HepG2 (cell line): Measurements from ENCODE around the gene OGFR. TPM values are rescaled to one million over a fixed set of nuclear protein-coding genes. Genes with fewer than 3 reads are reported as not detected.

ENCODE experiments used
- CENPT ChIP-seq: sonication (generic); formaldehyde crosslinking; IDR thresholded peaks from 2 replicates; pipeline ENCODE4 v1.8.0; 2022; ENCODE audit warnings: low read depth, mild to moderate bottlenecking, moderate library complexity, missing genetic modification reagents
- MIXL1 ChIP-seq: IDR thresholded peaks from 2 replicates; pipeline ENCODE4 v1.6.1; 2016
- NPAS2 ChIP-seq: sonication (generic); formaldehyde crosslinking; IDR thresholded peaks from 2 replicates; pipeline ENCODE4 v1.8.0; 2022; ENCODE audit warnings: mild to moderate bottlenecking, missing genetic modification reagents, borderline replicate concordance
- SMYD3 ChIP-seq: sonication (generic); formaldehyde crosslinking; IDR thresholded peaks from 2 replicates; pipeline ENCODE4 v1.8.1; 2023; ENCODE audit warnings: mild to moderate bottlenecking, missing genetic modification reagents
- YEATS4 ChIP-seq: sonication (generic); formaldehyde crosslinking; IDR thresholded peaks from 2 replicates; pipeline ENCODE4 v1.4.0; 2020; ENCODE audit warnings: missing genetic modification reagents, borderline replicate concordance
- ZFP36 ChIP-seq: fragments of 150-350 bp; IDR thresholded peaks from 2 replicates; pipeline ENCODE4 v1.6.1; 2018; ENCODE audit warnings: borderline replicate concordance, low read length, low read depth; ENCODE audit not compliant: partially characterized antibody
- ZFP82 ChIP-seq: sonication (generic); formaldehyde crosslinking; IDR thresholded peaks from 2 replicates; pipeline ENCODE4 v1.5.1; 2020; ENCODE audit warnings: mild to moderate bottlenecking, missing genetic modification reagents, borderline replicate concordance
- ZNF562 ChIP-seq: sonication (generic); formaldehyde crosslinking; IDR thresholded peaks from 2 replicates; pipeline ENCODE4 v1.8.0; 2022; ENCODE audit warnings: missing genetic modification reagents, borderline replicate concordance
- ZNF678 ChIP-seq: sonication (generic); formaldehyde crosslinking; IDR thresholded peaks from 2 replicates; pipeline ENCODE4 v1.4.0; 2020; ENCODE audit warnings: mild to moderate bottlenecking, missing genetic modification reagents
- ZSCAN25 ChIP-seq: sonication (generic); formaldehyde crosslinking; IDR thresholded peaks from 2 replicates; pipeline ENCODE4 v1.8.0; 2022; ENCODE audit warnings: mild to moderate bottlenecking, missing genetic modification reagents
- polyA plus RNA-seq, 8 experiments: library from polyadenylated mRNA; depleted of rRNA in 3 of 8; stranded (reverse) in 7 of 8; unstranded in 1 of 8; fragments of >200 nt; fragmentation: Illumina TruSeq in 4 of 8; extraction: Trizol in 4 of 8; gene quantifications; 2 replicates each; pipeline versions ENCODE4 v1.2.1 to v1.2.3, GENCODE V29; 2011 to 2016; ENCODE audit warnings: low read depth in 4 of 8, missing spikeins in 1 of 8, mixed read lengths in 1 of 8; ENCODE audit not compliant: insufficient read depth in 1 of 8
- total RNA-seq, 5 experiments: library from RNA; depleted of rRNA; stranded (reverse); fragments of >200 nt; fragmentation: Illumina TruSeq; extraction: Trizol; gene quantifications; 2 replicates each; pipeline ENCODE4 v1.2.3, GENCODE V29; 2016; ENCODE audit warnings: low read depth in 1 of 5
- TF ChIP-seq, protein P1 (sequence below), 2 experiments: IDR thresholded peaks; 2 replicates each; pipeline ENCODE4 v1.6.1; 2011 to 2012; ENCODE audit warnings: low read length in 2 of 2, borderline replicate concordance in 1 of 2, low read depth in 1 of 2, mild to moderate bottlenecking in 1 of 2, moderate library complexity in 1 of 2
- TF ChIP-seq, protein P2 (sequence below): sonication (generic); formaldehyde crosslinking; IDR thresholded peaks from 2 replicates; pipeline ENCODE4 v1.8.0; 2023; ENCODE audit warnings: mild to moderate bottlenecking, missing genetic modification reagents
- TF ChIP-seq, protein P3 (sequence below): fragments of 450-650 bp; IDR thresholded peaks from 2 replicates; pipeline ENCODE4 v1.6.1; 2017
- TF ChIP-seq, protein P4 (sequence below): sonication (generic); formaldehyde crosslinking; IDR thresholded peaks from 2 replicates; pipeline ENCODE4 v1.5.0; 2020; ENCODE audit warnings: missing genetic modification reagents, mild to moderate bottlenecking, borderline replicate concordance
- TF ChIP-seq, protein P5 (sequence below): sonication (generic); formaldehyde crosslinking; IDR thresholded peaks from 2 replicates; pipeline ENCODE4 v1.4.0; 2020; ENCODE audit warnings: missing genetic modification reagents, borderline replicate concordance
- TF ChIP-seq, protein P6 (sequence below): sonication (generic); formaldehyde crosslinking; IDR thresholded peaks from 2 replicates; pipeline ENCODE4 v1.5.1; 2020; ENCODE audit warnings: missing genetic modification reagents, mild to moderate bottlenecking, borderline replicate concordance

Gene OGFR
- total and polyA plus RNA-seq, 2 of the 13 experiments (the other 11 are each of a cell fraction or from before 2014, with no cell fraction given), result 47.7 to 81.8 TPM

DNA sequence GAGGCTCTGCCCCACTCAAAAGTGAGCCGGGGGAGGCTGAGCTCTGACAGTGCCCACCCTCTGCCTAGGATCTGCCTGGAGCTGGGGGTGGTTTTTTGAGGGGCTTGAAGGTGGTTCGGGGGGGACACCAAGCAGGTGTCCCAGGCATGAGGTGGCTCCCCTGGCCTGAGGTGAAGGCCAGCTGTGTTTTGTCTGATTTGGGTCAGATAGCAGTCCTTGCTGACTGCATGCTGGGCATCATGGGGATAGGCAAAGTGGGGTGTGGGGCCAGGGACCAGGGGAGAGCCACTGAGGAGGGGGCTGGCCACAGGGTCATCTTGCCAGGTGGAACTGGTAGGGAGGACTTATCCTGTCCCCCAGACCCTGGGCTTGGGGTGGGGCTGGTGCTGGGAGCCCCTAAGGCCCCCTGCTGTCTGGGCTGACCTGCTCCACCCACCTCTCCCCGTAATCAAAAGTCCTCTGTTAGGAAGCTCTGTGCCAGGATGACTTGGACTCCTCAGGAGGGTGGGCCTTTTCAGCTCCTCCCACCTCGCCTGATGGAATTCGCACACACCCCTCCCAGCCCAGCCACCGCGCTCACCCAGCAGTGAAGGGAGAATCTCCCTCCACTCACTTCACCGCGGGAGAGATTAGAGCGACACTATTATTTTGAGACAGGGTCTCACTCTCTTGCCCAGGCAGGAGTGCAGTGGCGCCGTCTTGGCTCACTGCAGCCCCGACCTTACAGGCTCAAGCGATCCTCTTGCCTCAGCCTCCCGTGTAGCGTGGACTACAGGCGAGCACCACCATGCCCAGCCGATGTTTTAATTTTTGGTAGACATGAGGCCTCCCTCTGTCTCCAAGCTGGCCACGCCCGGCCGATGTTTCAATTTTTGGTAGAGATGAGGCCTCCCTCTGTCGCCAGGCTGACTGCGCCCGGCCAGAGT, 10.7 kb downstream of the OGFR start (continued):
- TF ChIP-seq, protein P1, sequence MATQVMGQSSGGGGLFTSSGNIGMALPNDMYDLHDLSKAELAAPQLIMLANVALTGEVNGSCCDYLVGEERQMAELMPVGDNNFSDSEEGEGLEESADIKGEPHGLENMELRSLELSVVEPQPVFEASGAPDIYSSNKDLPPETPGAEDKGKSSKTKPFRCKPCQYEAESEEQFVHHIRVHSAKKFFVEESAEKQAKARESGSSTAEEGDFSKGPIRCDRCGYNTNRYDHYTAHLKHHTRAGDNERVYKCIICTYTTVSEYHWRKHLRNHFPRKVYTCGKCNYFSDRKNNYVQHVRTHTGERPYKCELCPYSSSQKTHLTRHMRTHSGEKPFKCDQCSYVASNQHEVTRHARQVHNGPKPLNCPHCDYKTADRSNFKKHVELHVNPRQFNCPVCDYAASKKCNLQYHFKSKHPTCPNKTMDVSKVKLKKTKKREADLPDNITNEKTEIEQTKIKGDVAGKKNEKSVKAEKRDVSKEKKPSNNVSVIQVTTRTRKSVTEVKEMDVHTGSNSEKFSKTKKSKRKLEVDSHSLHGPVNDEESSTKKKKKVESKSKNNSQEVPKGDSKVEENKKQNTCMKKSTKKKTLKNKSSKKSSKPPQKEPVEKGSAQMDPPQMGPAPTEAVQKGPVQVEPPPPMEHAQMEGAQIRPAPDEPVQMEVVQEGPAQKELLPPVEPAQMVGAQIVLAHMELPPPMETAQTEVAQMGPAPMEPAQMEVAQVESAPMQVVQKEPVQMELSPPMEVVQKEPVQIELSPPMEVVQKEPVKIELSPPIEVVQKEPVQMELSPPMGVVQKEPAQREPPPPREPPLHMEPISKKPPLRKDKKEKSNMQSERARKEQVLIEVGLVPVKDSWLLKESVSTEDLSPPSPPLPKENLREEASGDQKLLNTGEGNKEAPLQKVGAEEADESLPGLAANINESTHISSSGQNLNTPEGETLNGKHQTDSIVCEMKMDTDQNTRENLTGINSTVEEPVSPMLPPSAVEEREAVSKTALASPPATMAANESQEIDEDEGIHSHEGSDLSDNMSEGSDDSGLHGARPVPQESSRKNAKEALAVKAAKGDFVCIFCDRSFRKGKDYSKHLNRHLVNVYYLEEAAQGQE (IDR thresholded peaks at IDR 0.05; ENCODE audit: borderline replicate concordance in 1 of 2, low read depth in 1 of 2, low read length in 2 of 2), result no peak
- TF ChIP-seq, protein P2, sequence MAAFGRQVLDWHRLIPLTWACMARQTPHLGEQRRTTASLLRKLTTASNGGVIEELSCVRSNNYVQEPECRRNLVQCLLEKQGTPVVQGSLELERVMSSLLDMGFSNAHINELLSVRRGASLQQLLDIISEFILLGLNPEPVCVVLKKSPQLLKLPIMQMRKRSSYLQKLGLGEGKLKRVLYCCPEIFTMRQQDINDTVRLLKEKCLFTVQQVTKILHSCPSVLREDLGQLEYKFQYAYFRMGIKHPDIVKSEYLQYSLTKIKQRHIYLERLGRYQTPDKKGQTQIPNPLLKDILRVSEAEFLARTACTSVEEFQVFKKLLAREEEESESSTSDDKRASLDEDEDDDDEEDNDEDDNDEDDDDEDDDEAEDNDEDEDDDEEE (CRISPR knock-in tag), result no peak
- TF ChIP-seq ZFP36 (no peak), NPAS2 (no peak), ZNF562 (CRISPR knock-in tag) (no peak), SMYD3 (no peak), YEATS4 (no peak), MIXL1 (CRISPR knock-in tag) (no peak), ZSCAN25 (CRISPR knock-in tag) (no peak), ZFP82 (no peak), CENPT (CRISPR knock-in tag) (peak; percentile 34; the same call in 1 of the 2 replicates), ZNF678 (CRISPR knock-in tag) (no peak)
- TF ChIP-seq, protein P3, sequence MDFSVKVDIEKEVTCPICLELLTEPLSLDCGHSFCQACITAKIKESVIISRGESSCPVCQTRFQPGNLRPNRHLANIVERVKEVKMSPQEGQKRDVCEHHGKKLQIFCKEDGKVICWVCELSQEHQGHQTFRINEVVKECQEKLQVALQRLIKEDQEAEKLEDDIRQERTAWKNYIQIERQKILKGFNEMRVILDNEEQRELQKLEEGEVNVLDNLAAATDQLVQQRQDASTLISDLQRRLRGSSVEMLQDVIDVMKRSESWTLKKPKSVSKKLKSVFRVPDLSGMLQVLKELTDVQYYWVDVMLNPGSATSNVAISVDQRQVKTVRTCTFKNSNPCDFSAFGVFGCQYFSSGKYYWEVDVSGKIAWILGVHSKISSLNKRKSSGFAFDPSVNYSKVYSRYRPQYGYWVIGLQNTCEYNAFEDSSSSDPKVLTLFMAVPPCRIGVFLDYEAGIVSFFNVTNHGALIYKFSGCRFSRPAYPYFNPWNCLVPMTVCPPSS, result no peak
- TF ChIP-seq, protein P4, sequence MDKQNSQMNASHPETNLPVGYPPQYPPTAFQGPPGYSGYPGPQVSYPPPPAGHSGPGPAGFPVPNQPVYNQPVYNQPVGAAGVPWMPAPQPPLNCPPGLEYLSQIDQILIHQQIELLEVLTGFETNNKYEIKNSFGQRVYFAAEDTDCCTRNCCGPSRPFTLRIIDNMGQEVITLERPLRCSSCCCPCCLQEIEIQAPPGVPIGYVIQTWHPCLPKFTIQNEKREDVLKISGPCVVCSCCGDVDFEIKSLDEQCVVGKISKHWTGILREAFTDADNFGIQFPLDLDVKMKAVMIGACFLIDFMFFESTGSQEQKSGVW (CRISPR knock-in tag), result no peak
- TF ChIP-seq, protein P5, sequence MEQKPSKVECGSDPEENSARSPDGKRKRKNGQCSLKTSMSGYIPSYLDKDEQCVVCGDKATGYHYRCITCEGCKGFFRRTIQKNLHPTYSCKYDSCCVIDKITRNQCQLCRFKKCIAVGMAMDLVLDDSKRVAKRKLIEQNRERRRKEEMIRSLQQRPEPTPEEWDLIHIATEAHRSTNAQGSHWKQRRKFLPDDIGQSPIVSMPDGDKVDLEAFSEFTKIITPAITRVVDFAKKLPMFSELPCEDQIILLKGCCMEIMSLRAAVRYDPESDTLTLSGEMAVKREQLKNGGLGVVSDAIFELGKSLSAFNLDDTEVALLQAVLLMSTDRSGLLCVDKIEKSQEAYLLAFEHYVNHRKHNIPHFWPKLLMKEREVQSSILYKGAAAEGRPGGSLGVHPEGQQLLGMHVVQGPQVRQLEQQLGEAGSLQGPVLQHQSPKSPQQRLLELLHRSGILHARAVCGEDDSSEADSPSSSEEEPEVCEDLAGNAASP (CRISPR knock-in tag), result no peak
- TF ChIP-seq, protein P6, sequence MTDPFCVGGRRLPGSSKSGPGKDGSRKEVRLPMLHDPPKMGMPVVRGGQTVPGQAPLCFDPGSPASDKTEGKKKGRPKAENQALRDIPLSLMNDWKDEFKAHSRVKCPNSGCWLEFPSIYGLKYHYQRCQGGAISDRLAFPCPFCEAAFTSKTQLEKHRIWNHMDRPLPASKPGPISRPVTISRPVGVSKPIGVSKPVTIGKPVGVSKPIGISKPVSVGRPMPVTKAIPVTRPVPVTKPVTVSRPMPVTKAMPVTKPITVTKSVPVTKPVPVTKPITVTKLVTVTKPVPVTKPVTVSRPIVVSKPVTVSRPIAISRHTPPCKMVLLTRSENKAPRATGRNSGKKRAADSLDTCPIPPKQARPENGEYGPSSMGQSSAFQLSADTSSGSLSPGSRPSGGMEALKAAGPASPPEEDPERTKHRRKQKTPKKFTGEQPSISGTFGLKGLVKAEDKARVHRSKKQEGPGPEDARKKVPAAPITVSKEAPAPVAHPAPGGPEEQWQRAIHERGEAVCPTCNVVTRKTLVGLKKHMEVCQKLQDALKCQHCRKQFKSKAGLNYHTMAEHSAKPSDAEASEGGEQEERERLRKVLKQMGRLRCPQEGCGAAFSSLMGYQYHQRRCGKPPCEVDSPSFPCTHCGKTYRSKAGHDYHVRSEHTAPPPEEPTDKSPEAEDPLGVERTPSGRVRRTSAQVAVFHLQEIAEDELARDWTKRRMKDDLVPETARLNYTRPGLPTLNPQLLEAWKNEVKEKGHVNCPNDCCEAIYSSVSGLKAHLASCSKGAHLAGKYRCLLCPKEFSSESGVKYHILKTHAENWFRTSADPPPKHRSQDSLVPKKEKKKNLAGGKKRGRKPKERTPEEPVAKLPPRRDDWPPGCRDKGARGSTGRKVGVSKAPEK, result no peak
